SU-DHL-6 (cell line): ENCODE results near the gene CENPS.

ENCODE experiments used
- H2AFZ ChIP-seq: fragments of 200-600 bp; sonication (generic); 2 replicates; pipeline ENCODE4 v1.6.1; 2014; ENCODE audit warnings: low read depth, mild to moderate bottlenecking, moderate library complexity, mixed read lengths, antibody characterized with exemption, low read length; ENCODE audit not compliant: severe bottlenecking
- H3F3A ChIP-seq: fragments of 200-600 bp; shearing (Covaris generic); 2 replicates; pipeline ENCODE4 v1.6.0; 2016; ENCODE audit warnings: antibody characterized with exemption, mild to moderate bottlenecking; ENCODE audit not compliant: insufficient read depth
- H3K27ac ChIP-seq: fragments of 200-600 bp; sonication (generic); 2 replicates; pipeline ENCODE4 v1.5.1; 2016; ENCODE audit warnings: low read depth, mild to moderate bottlenecking, low read length, moderate library complexity, mixed read lengths
- H3K27me3 ChIP-seq: fragments of 200-600 bp; sonication (generic), shearing (Covaris generic); 2 replicates; pipeline ENCODE4 v1.6.0; 2014; ENCODE audit warnings: mild to moderate bottlenecking, low read length
- H3K36me3 ChIP-seq: fragments of 200-600 bp; sonication (generic); 2 replicates; pipeline ENCODE4 v1.6.1; 2014; ENCODE audit warnings: mild to moderate bottlenecking, low read length, mixed read lengths
- H3K4me2 ChIP-seq: fragments of 300-600, 200-600 bp; shearing (Covaris generic), sonication (generic); 2 replicates; pipeline ENCODE4 v1.6.0; 2014; ENCODE audit warnings: low read length, low read depth, mild to moderate bottlenecking; ENCODE audit not compliant: poor library complexity, severe bottlenecking
- H3K4me3 ChIP-seq: fragments of 200-600 bp; sonication (generic); 2 replicates; pipeline ENCODE4 v1.5.1; 2014; ENCODE audit warnings: antibody characterized with exemption, low read length, mild to moderate bottlenecking, mixed read lengths; ENCODE audit not compliant: insufficient read depth, poor library complexity, severe bottlenecking
- H3K79me2 ChIP-seq: fragments of 200-600 bp; sonication (generic); 2 replicates; pipeline ENCODE4 v1.6.1; 2014; ENCODE audit warnings: mild to moderate bottlenecking, low read length, moderate library complexity; ENCODE audit not compliant: insufficient read depth
- H3K9ac ChIP-seq: fragments of 200-600 bp; sonication (generic); 2 replicates; pipeline ENCODE4 v1.7.0; 2014; ENCODE audit warnings: mild to moderate bottlenecking, low read length
- H3K9me2 ChIP-seq: fragments of 200-600 bp; sonication (generic); replicated peaks from 2 replicates; pipeline ENCODE4 v1.6.1; 2014; ENCODE audit warnings: low read length; ENCODE audit not compliant: insufficient read depth
- H3K9me3 ChIP-seq: fragments of 200-600 bp; sonication (generic); 2 replicates; pipeline ENCODE4 v1.6.1; 2014; ENCODE audit warnings: low read length, mixed read lengths; ENCODE audit not compliant: insufficient read depth
- H4K20me1 ChIP-seq: fragments of 200-600 bp; sonication (generic); 2 replicates; pipeline ENCODE4 v1.6.1; 2014; ENCODE audit warnings: low read depth, mild to moderate bottlenecking, antibody characterized with exemption, low read length, moderate library complexity, mixed read lengths
- EZH2phosphoT487 ChIP-seq: fragments of 200-600 bp; sonication (generic), shearing (Covaris generic); conservative IDR thresholded peaks from 2 replicates; pipeline ENCODE4 v1.6.1; 2018; ENCODE audit warnings: mild to moderate bottlenecking, antibody characterized with exemption, low read length, moderate library complexity, mixed read lengths
- TF ChIP-seq, protein P1 (sequence below): fragments of 200-600 bp; sonication (generic); IDR thresholded peaks from one replicate; pipeline ENCODE4 v1.5.1; 2017; ENCODE audit warnings: antibody characterized with exemption, mild to moderate bottlenecking, low read length, moderate library complexity; ENCODE audit not compliant: insufficient read depth, poor library complexity, severe bottlenecking

Gene CENPS

DNA sequence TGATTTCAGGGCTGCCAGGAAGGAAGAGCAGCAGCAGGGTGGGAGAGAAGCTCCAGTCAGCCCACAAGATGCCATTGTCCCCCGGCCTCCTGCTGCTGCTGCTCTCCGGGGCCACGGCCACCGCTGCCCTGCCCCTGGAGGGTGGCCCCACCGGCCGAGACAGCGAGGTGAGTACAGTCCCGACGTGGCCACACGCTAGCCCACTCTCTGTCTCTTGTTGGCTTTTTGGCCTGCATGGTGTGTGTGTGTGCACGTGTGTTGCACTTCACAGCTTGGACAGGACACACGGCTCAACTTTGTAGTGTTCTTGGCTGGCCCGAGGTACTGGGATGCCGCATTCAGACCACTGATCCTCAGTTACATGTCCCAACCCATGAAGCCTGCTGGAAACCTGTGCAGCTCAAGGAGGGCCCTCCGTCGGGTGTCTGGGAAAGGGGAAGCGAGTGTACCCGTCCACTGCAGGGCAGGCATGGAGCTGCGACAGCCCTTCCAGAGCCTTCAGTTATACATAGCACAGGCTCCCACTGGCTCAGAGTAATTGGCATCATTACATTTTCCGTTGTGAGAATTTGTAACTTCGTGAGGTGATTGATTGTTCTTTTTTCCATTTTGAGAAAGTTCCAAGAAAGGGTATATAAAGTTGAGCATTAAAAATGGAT is 20.1 kb downstream of the CENPS start:
- Histone ChIP-seq H3K4me3 (no peak overlapping the region), H3K9ac (no peak overlapping the region), H2AFZ (no peak overlapping the region), H3K4me2 (no peak overlapping the region), H3K79me2 (no peaks in the 10 kb centered on the region), H3K9me3 (no peaks in the 10 kb centered on the region), H3K27me3 (no peaks in the 10 kb centered on the region), H3K36me3 (no peaks in the 10 kb centered on the region), H4K20me1 (no peaks in the 10 kb centered on the region), H3K9me2 (no peaks in the 10 kb centered on the region), H3K27ac (no peak overlapping the region), H3F3A (0 out of 2 replicates have a peak, but pooled peaks cover 6% of the 10 kb centered on the region)
- TF ChIP-seq EZH2phosphoT487, result no peak
- TF ChIP-seq, protein P1, sequence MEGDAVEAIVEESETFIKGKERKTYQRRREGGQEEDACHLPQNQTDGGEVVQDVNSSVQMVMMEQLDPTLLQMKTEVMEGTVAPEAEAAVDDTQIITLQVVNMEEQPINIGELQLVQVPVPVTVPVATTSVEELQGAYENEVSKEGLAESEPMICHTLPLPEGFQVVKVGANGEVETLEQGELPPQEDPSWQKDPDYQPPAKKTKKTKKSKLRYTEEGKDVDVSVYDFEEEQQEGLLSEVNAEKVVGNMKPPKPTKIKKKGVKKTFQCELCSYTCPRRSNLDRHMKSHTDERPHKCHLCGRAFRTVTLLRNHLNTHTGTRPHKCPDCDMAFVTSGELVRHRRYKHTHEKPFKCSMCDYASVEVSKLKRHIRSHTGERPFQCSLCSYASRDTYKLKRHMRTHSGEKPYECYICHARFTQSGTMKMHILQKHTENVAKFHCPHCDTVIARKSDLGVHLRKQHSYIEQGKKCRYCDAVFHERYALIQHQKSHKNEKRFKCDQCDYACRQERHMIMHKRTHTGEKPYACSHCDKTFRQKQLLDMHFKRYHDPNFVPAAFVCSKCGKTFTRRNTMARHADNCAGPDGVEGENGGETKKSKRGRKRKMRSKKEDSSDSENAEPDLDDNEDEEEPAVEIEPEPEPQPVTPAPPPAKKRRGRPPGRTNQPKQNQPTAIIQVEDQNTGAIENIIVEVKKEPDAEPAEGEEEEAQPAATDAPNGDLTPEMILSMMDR, result no peak

DNA sequence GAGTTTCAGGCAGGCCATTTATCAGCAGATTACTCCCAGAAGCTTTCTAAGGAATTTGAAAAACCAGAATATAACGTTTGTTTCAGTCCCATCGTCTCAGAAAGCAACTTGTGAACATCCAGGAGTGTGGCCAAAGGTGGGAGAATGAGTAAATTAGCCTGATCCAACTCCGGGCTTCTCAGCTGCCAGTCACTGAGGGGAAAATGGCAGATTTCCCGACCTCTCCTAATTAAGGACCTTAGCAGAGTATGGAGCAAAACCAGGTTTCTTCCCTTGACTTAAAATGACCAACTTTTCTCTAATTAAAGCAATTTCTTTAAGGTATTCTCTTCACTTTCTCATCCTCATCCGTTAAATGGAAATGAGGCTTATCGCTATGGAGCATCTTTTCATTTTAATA is 20.6 kb downstream of the CENPS start:
- no peak overlapping the region for H3K4me2 ChIP-seq
- no peak overlapping the region for H3K9ac ChIP-seq
- H3F3A ChIP-seq, result 0 out of 2 replicates have a peak, but pooled peaks cover 6% of the 10 kb centered on the region
- H3K79me2 ChIP-seq, result no peaks in the 10 kb centered on the region
- H3K27me3 ChIP-seq, result no peaks in the 10 kb centered on the region
- H3K27ac ChIP-seq, result no peak overlapping the region
- no peak overlapping the region for H2AFZ ChIP-seq
- no peaks in the 10 kb centered on the region for H4K20me1 ChIP-seq
- H3K9me2 ChIP-seq, result no peaks in the 10 kb centered on the region
- TF ChIP-seq EZH2phosphoT487, result no peak
- TF ChIP-seq, protein P1, result no peak
- H3K9me3 ChIP-seq, result no peaks in the 10 kb centered on the region
- no peak overlapping the region for H3K4me3 ChIP-seq
- no peaks in the 10 kb centered on the region for H3K36me3 ChIP-seq

DNA sequence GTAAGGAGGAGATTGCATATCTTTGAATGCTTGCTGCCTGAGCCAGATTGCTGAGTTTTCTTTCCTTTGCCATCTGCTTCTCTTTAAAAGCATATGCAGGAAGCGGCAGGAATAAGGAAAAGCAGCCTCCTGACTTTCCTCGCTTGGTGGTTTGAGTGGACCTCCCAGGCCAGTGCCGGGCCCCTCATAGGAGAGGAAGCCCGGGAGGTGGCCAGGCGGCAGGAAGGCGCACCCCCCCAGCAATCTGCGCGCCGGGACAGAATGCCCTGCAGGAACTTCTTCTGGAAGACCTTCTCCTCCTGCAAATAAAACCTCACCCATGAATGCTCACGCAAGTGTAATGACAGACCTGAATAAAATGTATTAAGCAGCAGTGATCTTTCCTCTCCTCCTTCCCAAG is 21.1 kb downstream of the CENPS start:
- Histone ChIP-seq H3K9me3 (no peaks in the 10 kb centered on the region), H3K79me2 (no peaks in the 10 kb centered on the region), H3F3A (0 out of 2 replicates have a peak, but pooled peaks cover 6% of the 10 kb centered on the region), H3K9ac (no peak overlapping the region), H3K36me3 (no peaks in the 10 kb centered on the region), H3K27me3 (no peaks in the 10 kb centered on the region), H3K9me2 (no peaks in the 10 kb centered on the region), H3K4me3 (no peak overlapping the region), H3K27ac (no peak overlapping the region), H2AFZ (no peak overlapping the region), H4K20me1 (no peaks in the 10 kb centered on the region), H3K4me2 (no peak overlapping the region)
- TF ChIP-seq, protein P1, result no peak
- no peak for TF ChIP-seq EZH2phosphoT487
